Smooth muscle cell (in vitro differentiated cells): ENCODE data around the gene PPM1L. TPM values are rescaled to one million over a fixed set of nuclear protein-coding genes. Genes with fewer than 3 reads are reported as not detected.

Experiments
- DNase-seq: peaks from one replicate; lab custom pipeline; 2025; ENCODE audit not compliant: unreplicated experiment; lab: John Stamatoyannopoulos, UW
- H2AFZ ChIP-seq: fragments of 200-600 bp; sonication (generic); 2 replicates; pipeline ENCODE4 v1.6.0; 2016; ENCODE audit warnings: antibody characterized with exemption, low read depth, mild to moderate bottlenecking
- H3F3A ChIP-seq: fragments of 200-600 bp; sonication (generic); 2 replicates; pipeline ENCODE4 v1.6.0; 2017; ENCODE audit warnings: antibody characterized with exemption, low read depth
- H3K27ac ChIP-seq: fragments of 200-600 bp; sonication (generic); 2 replicates; pipeline ENCODE4 v1.5.1; 2016; ENCODE audit warnings: low read depth, mild to moderate bottlenecking
- H3K27me3 ChIP-seq: fragments of 200-600 bp; sonication (generic); 2 replicates; pipeline ENCODE4 v1.6.1; 2016; ENCODE audit warnings: low read depth, mild to moderate bottlenecking
- H3K36me3 ChIP-seq: fragments of 200-600 bp; sonication (generic); 2 replicates; pipeline ENCODE4 v1.5.1; 2016; ENCODE audit warnings: low read depth
- H3K4me1 ChIP-seq: fragments of 200-600 bp; sonication (generic); 2 replicates; pipeline ENCODE4 v1.5.1; 2016; ENCODE audit warnings: low read depth
- H3K4me2 ChIP-seq: fragments of 200-600 bp; sonication (generic); 2 replicates; pipeline ENCODE4 v1.6.0; 2016; ENCODE audit warnings: mild to moderate bottlenecking
- H3K4me3 ChIP-seq: fragments of 200-600 bp; sonication (generic); 2 replicates; pipeline ENCODE4 v1.5.1; 2016; ENCODE audit warnings: mild to moderate bottlenecking
- H3K79me2 ChIP-seq: fragments of 200-600 bp; sonication (generic); 2 replicates; pipeline ENCODE4 v1.6.0; 2016; ENCODE audit warnings: low read depth, mild to moderate bottlenecking
- H3K9ac ChIP-seq: fragments of 200-600 bp; sonication (generic); 2 replicates; pipeline ENCODE4 v1.6.0; 2016; ENCODE audit warnings: low read depth
- H3K9me3 ChIP-seq: fragments of 200-600 bp; sonication (generic); replicated peaks from 2 replicates; pipeline ENCODE4 v1.5.1; 2016; ENCODE audit warnings: low read depth
- H4K20me1 ChIP-seq: fragments of 200-600 bp; sonication (generic); 2 replicates; pipeline ENCODE4 v1.6.0; 2016; ENCODE audit warnings: low read depth
- CTCF ChIP-seq: fragments of 200-600 bp; sonication (generic); IDR thresholded peaks from 2 replicates; pipeline ENCODE4 v1.5.1; 2017; ENCODE audit warnings: borderline replicate concordance, mild to moderate bottlenecking, antibody characterized with exemption; ENCODE audit not compliant: insufficient read depth, poor library complexity, severe bottlenecking
- WGBS: methylation state at CpG from one replicate; pipeline ENCODE4 v1.1.7; 2016; ENCODE audit warnings: low lambda C conversion rate; 5-methylcytosine and 5-hydroxymethylcytosine counted together
- polyA plus RNA-seq: library from polyadenylated mRNA; unstranded; fragments of >200 nt; fragmentation: Nextera tagmentation; extraction: Ambion mirVana; gene quantifications from 2 replicates; pipeline ENCODE4 v1.2.1, GENCODE V29; 2016
- total RNA-seq: library from RNA; depleted of rRNA; stranded (reverse); fragments of >200 nt; gene quantifications from 2 replicates; pipeline ENCODE4 v1.2.3, GENCODE V29; 2014

PPM1L gene
- total and polyA plus RNA-seq, 2 experiments from 2014 or later, result 0.14 to 1.9 TPM

DNA sequence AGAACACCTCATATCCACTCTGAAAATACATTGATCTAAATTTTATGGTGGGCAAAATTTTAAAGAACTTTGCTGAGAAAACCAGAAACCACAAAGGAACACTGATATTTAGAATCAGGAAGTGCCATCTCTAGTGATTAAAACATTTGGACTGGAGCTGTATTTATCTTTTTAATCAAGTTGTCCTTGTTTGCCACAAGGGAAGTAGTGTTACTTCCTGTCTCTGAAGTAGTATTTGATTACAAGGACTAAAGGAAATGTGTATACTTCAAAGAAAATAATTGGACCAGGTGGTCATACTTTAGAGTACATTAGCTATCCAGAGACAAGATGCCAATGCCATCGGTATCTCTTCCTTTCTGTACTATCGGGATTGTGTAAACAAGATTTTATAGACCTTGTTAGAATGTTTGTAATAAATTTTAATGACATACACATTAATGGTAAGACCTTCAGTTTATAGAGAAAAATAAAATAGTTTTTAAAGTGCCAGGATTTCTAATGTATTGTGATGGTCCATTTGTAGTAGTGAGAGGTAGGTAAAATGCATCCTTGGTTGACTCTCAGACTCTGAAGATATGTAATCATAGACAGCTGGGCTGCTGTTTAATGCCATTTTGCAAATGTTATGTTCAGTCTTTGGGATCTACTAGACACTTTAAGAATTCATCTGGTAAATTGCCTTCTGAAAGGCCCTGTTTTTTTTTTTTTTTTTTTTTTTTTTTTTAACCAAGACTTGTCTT, 217.2 kb downstream of the PPM1L start:
- Histone ChIP-seq H3K4me2 (no peak overlapping the region), H3K4me1 (no peaks in the 10 kb centered on the region), H3K79me2 (no peaks in the 10 kb centered on the region), H3K9me3 (no peaks in the 10 kb centered on the region), H3K9ac (no peak overlapping the region), H3K27ac (no peak overlapping the region), H4K20me1 (no peaks in the 10 kb centered on the region), H3K4me3 (no peak overlapping the region), H3K36me3 (no peaks in the 10 kb centered on the region), H2AFZ (no peak overlapping the region), H3F3A (no peaks in the 10 kb centered on the region), H3K27me3 (no peaks in the 10 kb centered on the region)
- WGBS, result 85% methylated on average over 2 of the region's 2 CpGs
- DNase-seq, result no peak
- TF ChIP-seq CTCF, result no peak

DNA sequence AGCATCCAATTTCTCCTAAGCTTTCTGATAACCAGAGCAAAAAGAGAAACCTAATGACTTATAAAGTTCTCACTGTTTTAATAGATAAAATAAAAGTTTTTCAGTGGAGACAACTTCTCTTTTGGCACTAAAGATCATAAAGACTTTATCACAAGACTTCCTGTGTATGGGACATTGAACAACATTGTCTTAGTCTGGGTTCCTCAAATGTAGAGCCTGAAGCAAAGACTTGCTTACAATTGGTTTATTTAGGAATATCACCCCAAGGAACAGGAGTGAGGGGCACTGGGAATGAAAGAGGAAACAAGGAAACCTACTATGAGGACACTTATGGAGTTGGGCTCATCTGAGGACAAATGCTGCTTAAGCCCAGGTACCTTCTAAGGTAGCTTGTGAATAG, 221.7 kb downstream of the PPM1L start:
- no peaks in the 10 kb centered on the region for H3K27me3 ChIP-seq
- H4K20me1 ChIP-seq, result no peaks in the 10 kb centered on the region
- no peak for DNase-seq
- H3K36me3 ChIP-seq, result no peaks in the 10 kb centered on the region
- no peak for TF ChIP-seq CTCF
- no peaks in the 10 kb centered on the region for H3K4me1 ChIP-seq
- H3K4me2 ChIP-seq, result no peak overlapping the region
- H3K4me3 ChIP-seq, result no peak overlapping the region
- H3K9ac ChIP-seq, result no peak overlapping the region
- no peaks in the 10 kb centered on the region for H3K9me3 ChIP-seq
- H3K27ac ChIP-seq, result no peak overlapping the region
- H3K79me2 ChIP-seq, result no peaks in the 10 kb centered on the region
- no peaks in the 10 kb centered on the region for H3F3A ChIP-seq
- H2AFZ ChIP-seq, result no peak overlapping the region

DNA sequence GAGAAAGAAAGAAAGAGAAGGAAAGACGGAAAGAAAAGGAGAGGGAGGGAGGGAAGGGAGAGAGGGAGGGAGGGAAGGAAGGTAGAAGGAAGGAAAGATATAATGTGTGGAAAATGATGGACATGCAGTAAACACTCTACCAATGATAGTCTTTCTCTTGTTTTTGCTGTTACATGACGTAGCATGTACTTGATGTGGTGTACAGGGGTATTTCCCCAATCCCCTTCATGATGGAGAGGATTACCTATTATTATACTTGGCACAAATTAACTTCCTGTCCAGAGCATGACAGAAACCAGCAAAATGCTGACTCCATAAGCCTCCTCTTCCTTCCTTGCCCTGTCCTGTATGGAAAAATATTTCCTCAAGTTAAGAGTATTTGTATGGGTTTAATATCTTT, 224.7 kb downstream of the PPM1L start:
- Histone ChIP-seq H3F3A (no peaks in the 10 kb centered on the region), H3K4me1 (no peaks in the 10 kb centered on the region), H3K79me2 (no peaks in the 10 kb centered on the region), H3K9ac (no peak overlapping the region), H3K27ac (no peak overlapping the region), H3K27me3 (no peaks in the 10 kb centered on the region), H2AFZ (no peak overlapping the region), H3K4me3 (no peak overlapping the region), H3K9me3 (no peaks in the 10 kb centered on the region), H3K36me3 (no peaks in the 10 kb centered on the region), H4K20me1 (no peaks in the 10 kb centered on the region), H3K4me2 (no peak overlapping the region)
- DNase-seq, result no peak
- 85% methylated on average over 1 of the region's 2 CpGs for whole genome bisulfite sequencing
- no peak for TF ChIP-seq CTCF
